Smooth muscle cell of the brain vasculature (primary cell): ENCODE results near the gene KMO.

ENCODE experiments used
- DNase-seq: peaks from one replicate; pipeline ENCODE4 v3.0.0-alpha.2; 2012; ENCODE audit warnings: low read depth, low spot score

Gene KMO

DNA sequence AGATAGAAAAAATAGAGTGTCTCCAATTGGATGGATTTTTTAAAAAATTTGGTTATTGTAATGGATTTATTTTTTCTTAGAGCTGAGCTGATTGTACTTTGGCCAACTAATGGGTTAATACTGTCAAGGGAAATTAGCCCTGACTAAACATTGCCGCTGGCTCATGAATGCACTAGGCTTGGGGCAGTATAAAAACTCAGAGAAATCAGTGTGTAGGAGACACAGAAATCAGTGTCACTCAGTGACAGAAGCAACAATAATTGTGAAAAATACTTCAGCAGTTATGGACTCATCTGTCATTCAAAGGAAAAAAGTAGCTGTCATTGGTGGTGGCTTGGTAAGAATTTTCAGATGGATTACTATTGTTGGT lies at the start of gene KMO:
Gene KMO, plus strand, starts transcription at position 217 of the 370 bp plus-strand sequence. Its CDS starts 67 bp downstream, at position 284.
- DNase-seq = no peak

GRCh38 chr1:241482761-241483250 lies 49.4 kb upstream of the KMO start:
- no peak for DNase-seq

- DNase-seq = no peak
These were observed 47.0 kb upstream of the KMO start for GRCh38 chr1:241485145-241485544.

GRCh38 chr1:241485554-241485992 lies 46.6 kb upstream of the KMO start:
- DNase-seq = no peak

DNA sequence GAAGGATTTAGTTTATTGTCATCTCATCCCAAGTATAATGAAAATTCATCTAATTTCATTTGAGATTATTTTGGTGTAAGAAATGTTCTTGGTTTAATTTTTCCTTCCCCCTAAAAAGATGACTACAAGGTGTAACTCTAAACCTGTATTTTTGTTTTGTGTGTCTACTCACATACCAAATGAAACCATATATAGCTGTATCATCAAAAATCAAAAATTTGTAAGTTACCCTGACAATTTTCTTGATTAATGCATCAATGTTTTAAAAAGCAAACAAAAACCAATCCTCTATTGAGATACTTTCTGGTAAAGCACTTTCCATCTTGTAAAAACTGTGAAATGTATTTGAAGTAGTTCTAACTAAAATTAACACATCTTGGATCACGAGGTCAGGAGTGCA lies 43.4 kb upstream of the KMO start:
- DNase-seq = no peak

GRCh38 chr1:241495741-241496140 lies 36.4 kb upstream of the KMO start:
- no peak for DNase-seq

DNA sequence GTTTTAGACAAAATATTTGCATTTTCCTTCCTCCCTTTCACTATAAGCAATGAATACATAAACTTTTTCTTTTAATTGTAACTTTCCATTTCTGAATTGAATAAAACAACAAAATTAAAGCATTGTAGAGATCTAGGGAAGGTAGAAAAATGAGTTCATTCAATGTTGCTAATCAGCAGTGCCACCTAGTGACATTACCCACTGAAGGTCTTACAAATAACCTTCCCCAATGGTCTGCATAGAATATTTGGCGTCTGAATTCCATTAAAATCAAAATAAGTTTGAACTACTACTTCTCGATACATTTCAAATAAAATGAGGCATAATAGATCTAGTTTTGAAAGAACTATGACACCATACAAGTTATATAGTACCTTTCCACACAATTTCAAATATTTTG lies 32.3 kb upstream of the KMO start:
- no peak for DNase-seq

- no peak for DNase-seq
These were observed 28.7 kb upstream of the KMO start for GRCh38 chr1:241503444-241503843.

DNA sequence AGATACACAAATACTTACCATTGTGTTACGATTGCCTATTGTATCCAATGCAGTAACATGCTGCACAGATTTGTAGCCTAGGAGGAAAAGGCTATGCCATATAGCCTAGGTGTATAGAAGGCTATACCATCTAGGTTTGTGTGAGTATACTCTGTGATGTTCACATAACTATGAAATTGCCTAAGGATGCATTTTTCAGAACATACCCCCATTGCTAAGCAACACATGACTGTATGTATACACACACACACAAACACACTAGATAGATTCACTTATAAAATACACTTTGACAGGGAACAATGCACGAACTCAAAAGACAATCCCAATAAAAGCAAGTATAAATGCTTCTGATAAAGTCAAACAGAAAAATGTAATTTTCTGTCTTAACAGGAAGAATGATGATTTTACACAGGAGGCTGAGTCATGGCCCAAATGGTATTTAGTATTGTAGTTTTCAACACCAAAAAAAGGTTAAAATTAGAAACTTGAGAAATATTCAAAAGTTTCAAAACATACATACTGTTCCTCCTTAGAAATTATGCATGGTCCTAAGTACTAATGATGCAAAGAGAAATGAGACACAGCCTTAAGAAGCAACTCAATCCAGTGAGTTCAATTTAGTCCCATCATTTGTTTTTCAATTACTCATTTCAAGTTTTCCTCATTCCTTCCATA lies 24.9 kb upstream of the KMO start:
- no peak for DNase-seq

DNA sequence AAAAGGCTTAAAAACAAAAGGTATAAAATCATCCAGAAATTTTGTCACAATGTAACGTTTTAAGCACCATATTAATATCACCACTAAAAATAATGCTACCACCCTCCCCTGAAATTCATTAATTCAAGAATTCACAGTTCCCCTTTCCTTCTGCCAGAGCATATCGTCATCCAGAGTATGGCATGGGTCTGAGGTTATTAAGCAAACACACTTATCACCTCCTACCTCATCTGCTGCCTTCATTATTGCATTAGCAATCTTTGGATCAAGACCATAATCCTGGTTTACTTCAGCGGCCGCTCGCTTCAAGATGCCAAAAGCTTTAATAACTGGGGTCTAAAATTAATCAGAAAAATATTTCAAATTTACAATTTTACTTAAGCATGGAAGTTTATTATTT lies 18.8 kb upstream of the KMO start:
- no peak for DNase-seq

GRCh38 chr1:241518476-241519307 lies 13.5 kb upstream of the KMO start:
- no peak for DNase-seq

- DNase-seq = peak; percentile 92
These were observed 12.7 kb upstream of the KMO start, which contains the start of gene FH for GRCh38 chr1:241519308-241520079. TSS of gene FH (minus strand) at chr1:241519755. CDS start at chr1:241519722, 33 bp downstream.

DNA sequence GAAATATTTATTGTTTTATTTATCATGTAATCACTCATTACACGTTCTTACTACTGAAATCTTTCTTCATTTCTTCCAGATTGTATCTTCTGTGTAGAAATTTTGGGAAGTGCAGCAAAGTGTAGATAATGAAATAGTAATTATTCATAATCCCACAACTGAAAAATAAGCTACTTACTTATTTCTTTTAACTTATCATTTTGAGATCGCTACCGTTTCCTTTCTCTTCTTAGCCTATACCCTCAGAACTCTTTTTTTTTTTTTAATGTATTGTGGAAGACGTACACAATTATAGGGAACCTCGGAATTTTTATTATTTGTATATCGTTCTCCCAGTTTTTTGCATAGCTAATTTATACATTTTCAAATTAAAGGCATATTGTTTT lies 12.1 kb upstream of the KMO start:
- no peak for DNase-seq

GRCh38 chr1:241521718-241522117 lies 10.5 kb upstream of the KMO start:
- no peak for DNase-seq

DNA sequence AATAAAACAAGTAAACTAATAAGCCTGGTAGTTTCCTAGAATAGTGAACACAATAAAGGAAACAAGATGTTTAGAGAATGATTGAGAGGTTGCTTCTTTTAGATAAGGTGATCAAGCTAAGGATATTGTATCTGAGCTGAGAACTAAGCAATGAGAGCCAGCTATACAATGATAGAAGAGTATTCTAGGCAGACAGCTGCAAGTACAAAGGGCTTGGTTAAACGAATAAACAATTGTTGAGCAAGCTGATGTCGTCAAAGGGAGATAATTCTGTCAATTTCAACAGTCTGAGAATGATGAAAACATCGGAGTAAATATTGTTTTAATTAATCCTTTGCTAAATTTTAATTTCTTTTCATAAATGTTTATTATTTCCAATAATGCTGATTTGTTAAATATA lies 7.2 kb upstream of the KMO start:
- no peak for DNase-seq

- DNase-seq = no peak
These were observed 5.0 kb upstream of the KMO start for GRCh38 chr1:241527146-241527545.

DNA sequence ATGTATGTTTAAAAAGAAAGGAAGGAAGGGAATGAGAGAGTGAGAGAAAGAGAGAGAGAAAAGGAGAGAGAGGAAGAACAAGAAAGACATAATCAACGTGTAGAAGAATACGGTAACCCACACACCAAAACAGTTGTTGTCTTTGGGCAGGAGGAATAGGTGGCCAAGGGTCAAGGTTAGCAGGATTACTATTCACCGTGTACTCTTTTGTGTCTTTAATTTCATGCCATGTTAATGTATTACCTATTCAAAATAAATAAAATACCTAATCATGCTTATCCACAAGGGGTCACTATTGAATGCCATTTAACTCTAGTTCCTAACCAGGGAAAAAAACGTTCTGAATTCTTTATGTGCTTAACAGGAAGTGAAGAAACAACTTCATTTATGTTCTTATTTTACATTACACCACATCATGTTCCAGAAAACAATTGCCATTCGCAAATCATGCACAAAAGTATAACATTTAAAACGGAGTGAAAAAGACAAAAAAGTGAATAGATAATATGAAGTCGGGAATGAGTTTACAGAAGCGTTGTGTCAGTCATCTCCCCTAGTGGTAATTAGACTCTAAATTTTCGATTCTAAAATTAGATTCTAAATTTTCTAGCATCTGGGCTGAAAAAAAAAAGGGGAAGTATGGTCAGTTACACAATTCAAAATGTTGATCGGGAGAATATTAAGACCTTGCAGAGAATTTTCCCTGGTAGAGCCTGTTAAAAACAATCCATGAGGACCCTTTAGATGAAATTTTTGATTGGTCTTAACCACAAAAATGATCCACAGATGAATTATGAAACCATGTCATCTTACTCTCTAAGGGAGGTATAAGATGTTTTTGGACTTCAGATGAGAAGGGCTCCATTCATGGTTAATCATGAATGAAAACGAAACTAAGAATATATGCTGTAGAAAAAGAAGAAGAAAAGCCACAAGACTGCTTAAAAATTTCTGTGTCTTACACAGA lies 700 bp upstream of the KMO start:
- DNase-seq = peak; percentile 45

DNA sequence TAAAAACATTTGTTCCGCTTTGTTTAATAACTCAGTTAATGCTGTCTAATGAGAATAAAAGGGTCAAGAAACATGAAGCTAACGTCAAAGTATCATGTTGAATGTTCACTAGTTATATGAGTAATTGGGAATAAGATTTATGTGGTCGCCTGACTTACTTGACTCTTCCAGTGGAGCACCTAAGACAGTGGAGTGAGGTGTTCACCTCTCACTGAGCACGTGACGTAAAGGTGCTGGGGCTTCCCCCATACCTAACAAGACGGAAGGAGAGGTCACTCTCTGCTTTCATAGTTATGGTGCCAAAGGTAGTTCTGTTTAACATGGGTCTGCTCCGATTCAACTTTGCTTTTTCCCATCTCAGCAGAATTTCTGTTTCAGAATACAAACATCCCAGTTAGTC lies 686 bp downstream of the KMO start:
- DNase-seq = no peak

GRCh38 chr1:241533326-241534115 lies 1.3 kb downstream of the KMO start:
- DNase-seq = no peak

DNA sequence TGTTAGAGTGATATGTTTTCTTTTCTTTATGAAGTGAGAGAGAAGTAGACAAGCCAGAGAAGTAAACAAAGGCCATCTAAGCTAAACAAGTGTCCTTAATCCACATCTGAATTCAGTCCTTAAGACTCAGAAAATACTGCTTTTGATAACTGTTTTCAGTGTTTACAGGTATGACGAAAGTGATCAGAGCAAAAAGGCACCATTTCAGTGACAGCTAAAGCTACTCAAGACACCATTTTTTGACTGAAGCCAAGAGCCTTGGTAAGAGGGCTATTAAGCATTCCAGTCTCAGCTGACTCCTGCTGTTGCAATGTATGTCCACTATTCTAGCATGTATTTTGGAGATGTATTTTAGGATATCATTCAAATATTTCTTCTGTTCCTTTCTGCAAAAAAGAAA lies 4.1 kb downstream of the KMO start:
- DNase-seq = no peak
